ENCODE data around the gene MOGAT3. TPM values are rescaled to one million over a fixed set of nuclear protein-coding genes. Genes with fewer than 3 reads are reported as not detected.

Gene MOGAT3
- total and polyA plus RNA-seq, 9 of the 15 experiments (the other 6 are each of a cell fraction or from before 2014, with no cell fraction given): 0.07 to 0.17 (median 0.13) TPM; not detected in 6

GRCh38 chr7:101217388-101218235, 16.8 kb upstream of the MOGAT3 start, which contains the start of the genes PLOD3 and ZNHIT1 (continued):
- TF ChIP-seq ZNF407 (IDR thresholded peaks at IDR 0.05; ENCODE audit: low read depth) (peak; percentile 83), RBM22 (IDR thresholded peaks at IDR 0.05; ENCODE audit: low read depth, low read length, poor library complexity, severe bottlenecking) (no peak), NCOR1 (IDR thresholded peaks at IDR 0.05) (peak; percentile 69), TBP (optimal IDR thresholded peaks at IDR 0.05; ENCODE audit: low read depth, low read length) (peak; percentile 78), ZKSCAN1 (IDR thresholded peaks at IDR 0.05; ENCODE audit: low read depth, low read length) (no peak), ZNF609 (CRISPR knock-in tag; IDR thresholded peaks at IDR 0.05; ENCODE audit: borderline replicate concordance) (no peak), ZBED1 (IDR thresholded peaks at IDR 0.05) (no peak; the same call in 1 of the 2 replicates), TGIF2 (CRISPR knock-in tag; IDR thresholded peaks at IDR 0.05) (no peak), ZHX1 (conservative IDR thresholded peaks at IDR 0.05; ENCODE audit: low read length) (0 out of 2 replicates have a peak, but pooled peaks have one; percentile 21), FUS (optimal IDR thresholded peaks at IDR 0.05; ENCODE audit: low read depth, low read length) (peak; percentile 38)

Measured in K562 (cell line).